HL-60 (cell line): ENCODE results near the gene FNDC3B.

Experiments
- GABPA ChIP-seq: IDR thresholded peaks from 2 replicates; pipeline ENCODE4 v1.6.1; 2012; ENCODE audit warnings: low read depth
- POLR2AphosphoS5 ChIP-seq: IDR thresholded peaks from 2 replicates; pipeline ENCODE4 v1.6.1; 2012; ENCODE audit warnings: low read depth
- TF ChIP-seq, protein P1 (sequence below): IDR thresholded peaks from one replicate; pipeline ENCODE4 v1.5.1; 2011; ENCODE audit warnings: low read length, control low read depth, inconsistent platforms; ENCODE audit not compliant: insufficient read depth

DNA sequence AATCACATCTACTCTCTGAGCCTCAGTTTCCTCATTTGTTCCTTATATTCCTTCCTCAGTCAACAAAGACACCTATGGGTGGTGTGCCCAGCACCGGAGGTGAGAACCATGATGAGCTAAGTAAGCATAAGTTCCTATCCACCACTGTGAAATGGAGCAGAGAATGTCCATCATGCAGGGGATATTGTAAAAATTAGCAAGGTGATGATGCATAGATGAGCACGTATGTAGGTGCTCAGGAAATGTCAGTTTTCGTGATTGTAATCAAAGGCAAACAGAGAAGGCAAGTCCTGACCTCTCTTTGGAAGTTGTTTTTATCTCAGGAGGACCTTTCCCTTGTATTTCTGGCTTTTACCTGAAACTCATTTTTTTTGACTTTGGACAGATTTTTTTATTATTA is 243.5 kb downstream of the FNDC3B start:
- TF ChIP-seq, protein P1, sequence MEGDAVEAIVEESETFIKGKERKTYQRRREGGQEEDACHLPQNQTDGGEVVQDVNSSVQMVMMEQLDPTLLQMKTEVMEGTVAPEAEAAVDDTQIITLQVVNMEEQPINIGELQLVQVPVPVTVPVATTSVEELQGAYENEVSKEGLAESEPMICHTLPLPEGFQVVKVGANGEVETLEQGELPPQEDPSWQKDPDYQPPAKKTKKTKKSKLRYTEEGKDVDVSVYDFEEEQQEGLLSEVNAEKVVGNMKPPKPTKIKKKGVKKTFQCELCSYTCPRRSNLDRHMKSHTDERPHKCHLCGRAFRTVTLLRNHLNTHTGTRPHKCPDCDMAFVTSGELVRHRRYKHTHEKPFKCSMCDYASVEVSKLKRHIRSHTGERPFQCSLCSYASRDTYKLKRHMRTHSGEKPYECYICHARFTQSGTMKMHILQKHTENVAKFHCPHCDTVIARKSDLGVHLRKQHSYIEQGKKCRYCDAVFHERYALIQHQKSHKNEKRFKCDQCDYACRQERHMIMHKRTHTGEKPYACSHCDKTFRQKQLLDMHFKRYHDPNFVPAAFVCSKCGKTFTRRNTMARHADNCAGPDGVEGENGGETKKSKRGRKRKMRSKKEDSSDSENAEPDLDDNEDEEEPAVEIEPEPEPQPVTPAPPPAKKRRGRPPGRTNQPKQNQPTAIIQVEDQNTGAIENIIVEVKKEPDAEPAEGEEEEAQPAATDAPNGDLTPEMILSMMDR, result no peak
- TF ChIP-seq GABPA (no peak), POLR2AphosphoS5 (no peak)
